ENCODE data around the gene PPP4C.
A peak's percentile ranks its signal among the peaks of the same experiment; 100 is the strongest.

Gene PPP4C

DNA sequence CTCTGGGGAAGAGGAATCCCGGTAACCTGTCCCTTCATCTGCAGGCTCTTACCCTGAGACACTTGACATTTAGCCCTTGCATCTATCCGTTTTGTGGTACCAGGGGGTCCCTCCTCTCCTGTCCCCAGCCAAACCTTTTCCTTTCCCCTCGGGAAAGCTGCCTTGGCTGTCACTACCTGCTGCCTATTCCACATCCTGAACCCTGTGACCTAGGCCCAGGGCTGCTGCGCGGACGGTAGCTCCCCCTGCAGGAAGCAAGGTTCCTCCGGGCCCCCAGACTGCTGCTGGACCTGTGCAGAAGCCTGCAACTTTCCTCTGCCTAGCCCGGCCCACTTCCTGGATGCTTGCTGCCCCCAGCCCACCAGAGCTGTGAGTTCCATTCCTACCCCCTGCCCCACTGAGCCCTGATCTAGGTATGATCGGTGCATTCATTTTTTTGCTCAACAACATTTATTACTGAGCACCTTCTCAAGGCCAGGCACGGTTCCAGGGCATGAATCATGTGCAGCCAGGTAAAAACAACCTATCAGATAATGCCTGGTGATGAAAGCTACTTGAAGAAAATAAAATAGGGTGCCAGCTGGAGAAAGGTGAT, 20.7 kb upstream of the PPP4C start:
- DNase-seq (ENCODE audit: low read depth, low spot score) = no peak

GRCh38 chr16:30060346-30060745, 15.4 kb upstream of the PPP4C start:
- no peak for DNase-seq (ENCODE audit: low read depth, low spot score)

DNA sequence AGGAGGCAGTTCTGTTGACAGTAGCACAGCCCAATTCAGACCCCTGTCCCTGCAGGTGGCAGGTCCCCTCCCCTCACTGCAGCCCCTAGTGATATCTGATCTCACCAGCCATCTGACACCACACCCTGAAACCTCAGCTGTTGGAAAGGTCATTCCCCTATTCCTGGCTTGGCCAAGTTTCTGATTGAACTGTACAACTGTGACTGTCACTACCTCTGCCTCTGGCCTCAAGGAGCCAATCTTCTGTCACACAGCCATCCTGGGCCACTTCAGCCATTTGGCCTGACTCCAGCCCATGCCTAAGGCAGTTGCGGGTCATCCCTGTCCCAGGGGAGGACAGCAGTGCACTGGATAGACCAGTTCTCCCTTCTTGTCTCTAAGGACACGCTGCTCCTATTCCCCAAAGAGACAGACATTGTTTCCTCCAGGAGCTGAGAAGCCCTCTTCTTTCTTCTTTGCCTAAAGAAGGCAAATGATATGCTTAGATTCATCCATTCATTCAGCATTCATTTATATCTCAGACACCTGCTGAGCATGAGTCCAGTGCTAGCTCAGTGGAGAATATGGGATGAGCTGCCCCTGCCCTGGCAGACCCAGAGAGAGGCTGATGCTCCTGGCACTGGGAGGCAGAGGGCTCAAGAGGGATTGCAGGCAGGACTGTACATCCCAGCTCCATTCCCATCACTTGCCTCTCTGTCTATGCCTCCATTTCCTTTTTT, 14.8 kb upstream of the PPP4C start:
- no peak for DNase-seq (ENCODE audit: low read depth, low spot score)

DNA sequence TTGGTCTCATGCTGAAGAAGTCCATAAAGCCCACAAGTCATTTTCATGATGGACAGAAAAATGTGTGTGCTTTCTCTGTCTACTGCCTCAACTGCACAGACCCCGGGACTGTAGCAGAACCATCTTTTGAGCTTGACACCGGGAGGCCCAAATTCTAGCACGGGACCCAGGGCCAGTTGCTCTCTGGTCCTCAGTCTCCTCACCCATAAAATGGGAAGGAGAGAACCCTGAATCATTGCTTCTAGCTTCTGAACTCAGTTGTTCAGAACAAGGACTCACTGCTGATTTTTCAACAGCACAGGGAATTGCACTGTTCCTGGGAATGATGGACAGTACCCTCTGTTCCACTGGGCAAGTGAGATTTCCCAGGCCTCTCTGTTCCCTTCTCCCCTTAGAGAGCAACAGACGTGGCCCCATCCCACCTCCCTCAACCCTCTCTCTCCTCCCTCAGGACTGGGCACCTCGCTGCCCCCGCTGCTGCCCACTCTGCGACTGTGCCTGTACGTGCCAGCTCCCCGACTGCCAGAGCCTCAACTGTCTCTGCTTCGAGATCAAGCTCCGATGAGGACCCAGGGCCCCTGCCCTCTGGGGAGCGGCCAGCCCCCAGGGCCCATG, 12.4 kb upstream of the PPP4C start:
- DNase-seq (ENCODE audit: low read depth, low spot score) = no peak

GRCh38 chr16:30063893-30064728, 11.7 kb upstream of the PPP4C start:
- peak; percentile 45 for DNase-seq (ENCODE audit: low read depth, low spot score)

DNA sequence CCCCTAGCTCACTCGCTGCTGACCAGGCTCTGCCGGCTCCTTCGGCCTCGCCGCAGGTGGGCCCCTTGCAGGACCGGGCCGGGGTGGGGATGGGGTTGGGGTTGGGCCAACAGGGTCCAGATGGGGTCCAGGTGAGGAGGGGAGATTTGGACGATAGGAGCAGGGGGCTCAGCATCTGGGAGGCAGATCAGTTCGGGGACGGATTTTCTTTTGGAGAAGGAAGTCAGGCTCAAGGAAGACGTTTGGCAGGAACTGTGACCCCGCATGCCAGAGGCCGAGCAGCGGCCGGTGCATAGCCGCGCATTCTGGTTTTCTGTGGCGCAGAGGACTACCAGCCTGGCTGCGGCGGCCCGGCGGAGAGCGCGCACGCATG, 11.1 kb upstream of the PPP4C start:
- no peak for DNase-seq (ENCODE audit: low read depth, low spot score)

- DNase-seq (ENCODE audit: low read depth, low spot score) = peak; percentile 89
Observed at GRCh38 chr16:30065102-30065942, 10.5 kb upstream of the PPP4C start, which contains the start of gene ALDOA. Gene ALDOA (plus strand): TSS chr16:30065760. CDS start chr16:30066898, 1,138 bp downstream.

DNA sequence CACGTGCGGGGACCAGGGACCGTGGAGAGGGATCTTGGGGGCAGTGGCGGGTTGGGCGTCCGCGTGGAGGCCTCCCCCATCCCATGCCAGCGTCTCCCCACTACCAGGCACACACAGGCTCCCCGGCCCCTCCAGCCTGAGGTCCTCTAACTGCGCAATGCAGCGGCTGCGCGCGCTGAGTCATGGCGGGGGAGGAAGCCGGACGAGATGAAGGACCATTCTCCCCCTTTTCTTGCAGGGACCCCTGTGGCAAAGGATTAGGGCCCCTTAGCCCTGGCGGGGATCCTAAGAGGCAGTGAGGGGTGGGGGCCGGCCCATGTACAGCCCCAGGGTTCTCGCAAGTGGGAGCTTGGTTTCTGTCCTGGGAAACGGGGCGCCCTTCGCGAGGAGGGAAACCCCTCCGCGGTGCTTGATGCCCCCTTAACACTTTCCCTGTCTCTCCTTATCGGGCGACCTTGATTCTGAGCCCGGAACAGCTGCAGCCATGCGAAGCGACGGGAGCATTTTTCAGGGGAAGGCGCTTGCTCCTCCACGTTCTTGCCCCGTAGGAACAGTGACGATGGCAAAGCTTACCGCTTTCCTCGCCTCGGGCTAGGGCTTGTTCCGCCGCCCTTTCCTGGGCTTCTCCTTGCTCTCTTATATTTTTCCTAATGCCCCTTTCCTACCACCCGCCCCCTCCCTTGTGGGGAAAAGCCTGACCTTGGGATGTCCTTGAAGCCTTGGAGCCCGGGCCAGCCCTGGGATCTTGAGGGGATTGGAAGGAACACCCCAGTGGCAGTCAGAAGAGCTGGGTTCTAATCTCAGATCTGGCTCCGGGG, 9.6 kb upstream of the PPP4C start:
- DNase-seq (ENCODE audit: low read depth, low spot score) = no peak

DNA sequence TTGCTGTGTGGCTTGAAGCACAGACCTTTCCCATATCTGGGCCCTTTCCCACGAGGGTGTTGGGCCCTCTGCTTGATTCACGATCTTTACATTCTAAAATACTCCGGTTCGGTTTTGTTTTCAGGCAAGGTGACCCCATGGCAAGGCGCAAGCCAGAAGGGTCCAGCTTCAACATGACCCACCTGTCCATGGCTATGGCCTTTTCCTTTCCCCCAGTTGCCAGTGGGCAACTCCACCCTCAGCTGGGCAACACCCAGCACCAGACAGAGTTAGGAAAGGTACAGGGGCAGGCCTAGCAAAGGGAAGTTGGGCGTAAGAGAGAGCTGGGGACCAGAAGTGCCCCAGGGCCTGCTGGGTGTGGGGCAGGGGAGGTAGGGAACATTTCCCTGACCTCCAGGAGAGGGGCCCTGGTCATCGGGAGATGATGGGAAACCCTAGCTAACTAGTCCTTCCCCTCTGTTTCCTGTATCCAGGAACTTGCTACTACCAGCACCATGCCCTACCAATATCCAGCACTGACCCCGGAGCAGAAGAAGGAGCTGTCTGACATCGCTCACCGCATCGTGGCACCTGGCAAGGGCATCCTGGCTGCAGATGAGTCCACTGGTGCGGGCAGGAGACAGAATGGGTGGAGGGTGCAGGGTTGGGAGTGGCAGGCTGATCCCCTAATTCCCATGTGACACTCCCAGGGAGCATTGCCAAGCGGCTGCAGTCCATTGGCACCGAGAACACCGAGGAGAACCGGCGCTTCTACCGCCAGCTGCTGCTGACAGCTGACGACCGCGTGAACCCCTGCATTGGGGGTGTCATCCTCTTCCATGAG, 8.8 kb upstream of the PPP4C start:
- no peak for DNase-seq (ENCODE audit: low read depth, low spot score)

- no peak for DNase-seq (ENCODE audit: low read depth, low spot score)
Observed at GRCh38 chr16:30067584-30067916, 8.2 kb upstream of the PPP4C start.

- DNase-seq (ENCODE audit: low read depth, low spot score) = no peak
Observed at GRCh38 chr16:30068333-30068732, 7.5 kb upstream of the PPP4C start.

DNA sequence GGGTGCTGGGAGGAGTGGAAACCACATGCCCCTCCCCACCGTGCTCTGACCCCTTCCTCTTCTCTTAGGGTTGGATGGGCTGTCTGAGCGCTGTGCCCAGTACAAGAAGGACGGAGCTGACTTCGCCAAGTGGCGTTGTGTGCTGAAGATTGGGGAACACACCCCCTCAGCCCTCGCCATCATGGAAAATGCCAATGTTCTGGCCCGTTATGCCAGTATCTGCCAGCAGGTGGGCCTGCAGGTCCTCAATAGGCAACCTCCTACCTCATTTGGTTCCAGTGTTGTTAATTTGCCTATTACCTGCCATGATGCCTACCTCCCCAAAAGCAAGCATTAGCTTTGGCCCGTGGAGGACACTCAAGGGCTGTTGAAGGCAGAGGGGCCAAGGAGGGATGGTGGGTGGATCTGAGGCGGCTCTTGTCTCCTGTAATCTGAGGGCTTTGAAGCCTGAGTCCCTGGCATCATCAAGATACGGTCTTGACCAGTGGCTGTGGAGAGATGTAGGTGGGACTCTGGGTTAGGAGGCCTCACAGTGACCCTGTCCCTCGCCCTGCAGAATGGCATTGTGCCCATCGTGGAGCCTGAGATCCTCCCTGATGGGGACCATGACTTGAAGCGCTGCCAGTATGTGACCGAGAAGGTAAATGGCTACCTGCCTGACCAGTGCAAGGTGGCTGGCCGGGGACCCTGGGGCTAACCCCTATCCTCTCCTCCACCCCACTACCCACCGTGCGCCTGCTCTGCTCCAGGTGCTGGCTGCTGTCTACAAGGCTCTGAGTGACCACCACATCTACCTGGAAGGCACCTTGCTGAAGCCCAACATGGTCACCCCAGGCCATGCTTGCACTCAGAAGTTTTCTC, 6.8 kb upstream of the PPP4C start:
- DNase-seq (ENCODE audit: low read depth, low spot score) = no peak

DNA sequence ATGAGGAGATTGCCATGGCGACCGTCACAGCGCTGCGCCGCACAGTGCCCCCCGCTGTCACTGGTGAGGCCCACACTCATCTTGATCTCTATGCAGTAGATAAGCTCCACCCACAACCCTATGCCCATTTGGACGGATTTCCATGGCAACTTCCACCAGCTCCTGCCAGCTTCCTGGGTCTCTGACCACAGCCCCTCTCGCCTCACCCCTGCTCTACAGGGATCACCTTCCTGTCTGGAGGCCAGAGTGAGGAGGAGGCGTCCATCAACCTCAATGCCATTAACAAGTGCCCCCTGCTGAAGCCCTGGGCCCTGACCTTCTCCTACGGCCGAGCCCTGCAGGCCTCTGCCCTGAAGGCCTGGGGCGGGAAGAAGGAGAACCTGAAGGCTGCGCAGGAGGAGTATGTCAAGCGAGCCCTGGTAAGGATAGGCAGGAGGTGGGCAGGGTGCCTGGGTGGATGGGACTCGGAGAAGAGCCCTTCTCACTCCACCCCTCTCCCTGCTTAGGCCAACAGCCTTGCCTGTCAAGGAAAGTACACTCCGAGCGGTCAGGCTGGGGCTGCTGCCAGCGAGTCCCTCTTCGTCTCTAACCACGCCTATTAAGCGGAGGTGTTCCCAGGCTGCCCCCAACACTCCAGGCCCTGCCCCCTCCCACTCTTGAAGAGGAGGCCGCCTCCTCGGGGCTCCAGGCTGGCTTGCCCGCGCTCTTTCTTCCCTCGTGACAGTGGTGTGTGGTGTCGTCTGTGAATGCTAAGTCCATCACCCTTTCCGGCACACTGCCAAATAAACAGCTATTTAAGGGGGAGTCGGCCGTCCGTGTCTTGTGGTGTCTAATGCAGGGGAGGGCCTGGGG, 6.0 kb upstream of the PPP4C start:
- no peak for DNase-seq (ENCODE audit: low read depth, low spot score)

GRCh38 chr16:30070490-30070889, 5.3 kb upstream of the PPP4C start:
- no peak for DNase-seq (ENCODE audit: low read depth, low spot score)

- no peak for DNase-seq (ENCODE audit: low read depth, low spot score)
Observed at GRCh38 chr16:30076276-30076791, 540 bp downstream of the PPP4C start.

- no peak for DNase-seq (ENCODE audit: low read depth, low spot score)
Observed at GRCh38 chr16:30077656-30078055, 1.9 kb downstream of the PPP4C start.

GRCh38 chr16:30078744-30079143, 3.0 kb downstream of the PPP4C start:
- no peak for DNase-seq (ENCODE audit: low read depth, low spot score)

DNA sequence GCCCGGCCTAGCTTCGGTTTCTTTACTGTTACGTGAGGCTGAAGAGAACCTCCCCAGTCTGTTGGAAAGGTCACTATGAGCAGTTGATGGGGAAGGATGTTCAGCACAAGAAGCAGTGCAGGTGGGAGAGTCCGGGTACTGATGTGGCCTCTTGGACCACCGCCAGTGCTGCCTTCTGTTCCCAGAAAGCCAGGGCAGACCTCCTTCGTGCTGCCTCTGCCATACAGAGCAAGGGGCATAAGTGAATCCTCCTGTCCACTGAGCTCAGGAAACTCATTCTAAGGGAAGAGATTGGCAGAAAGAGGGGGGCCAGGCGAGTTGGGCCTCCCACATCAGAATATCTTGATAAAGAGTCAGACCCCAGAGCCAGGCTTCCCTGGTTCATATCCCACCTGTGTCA, 3.7 kb downstream of the PPP4C start:
- no peak for DNase-seq (ENCODE audit: low read depth, low spot score)
